ENCODE results near the gene SLC25A44.
"Not testable (repeated sequence)": the region's sequence is repeated elsewhere in the genome, so short reads cannot be mapped to it uniquely, and the experiment has no call there.

Gene SLC25A44

DNA sequence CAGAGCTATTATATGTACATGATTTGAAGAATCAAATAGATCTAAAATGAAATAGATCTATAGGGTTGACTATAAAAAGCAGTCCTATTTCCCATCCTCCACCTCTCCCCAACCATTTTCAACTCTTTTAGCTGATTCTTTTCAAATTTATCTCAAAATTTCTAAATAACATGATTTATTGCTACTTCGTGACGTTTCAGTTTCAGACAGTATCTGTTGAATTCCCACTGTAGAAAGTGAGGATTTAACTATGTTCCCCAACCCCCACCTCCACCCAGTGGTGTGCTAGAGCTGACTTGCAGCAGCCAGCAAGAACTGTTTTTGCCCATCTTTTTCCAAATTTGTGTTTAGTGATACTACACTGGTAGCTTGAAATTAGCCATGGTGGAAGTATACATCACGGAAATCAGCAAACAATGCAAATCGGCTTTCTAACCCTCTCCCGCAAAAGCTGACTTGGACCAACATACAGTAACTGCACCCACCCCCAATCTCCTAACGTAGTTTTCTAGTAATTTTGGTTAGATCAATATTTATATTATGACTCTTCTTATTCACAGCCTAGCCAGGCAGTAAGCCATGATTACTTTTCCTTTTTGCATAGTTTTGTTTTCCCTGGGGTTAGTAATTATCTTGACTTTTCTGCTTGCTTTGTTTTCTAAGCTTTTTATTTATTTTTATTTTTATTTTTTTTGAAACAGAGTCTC lies 29.6 kb upstream of the SLC25A44 start:
- DNase-seq, result no peak

DNA sequence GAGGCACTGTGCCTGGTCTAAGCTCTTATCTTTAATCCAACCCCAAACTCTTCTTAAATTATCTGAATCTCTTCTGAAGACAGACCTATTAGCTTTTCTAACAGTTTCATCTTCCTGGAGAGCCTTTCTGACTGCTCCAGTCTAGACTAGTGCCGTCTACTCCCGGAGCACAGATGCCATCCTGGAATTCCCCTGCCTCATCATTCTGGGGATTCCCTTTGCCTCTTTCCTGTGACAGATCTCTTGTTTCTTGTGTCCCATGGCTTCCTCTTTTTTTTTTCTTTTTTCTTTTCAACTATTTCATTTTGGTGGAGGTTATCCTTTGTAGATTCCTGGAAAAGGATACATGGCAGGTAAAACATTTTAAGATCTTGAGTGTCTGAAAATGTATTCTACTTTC lies 28.8 kb upstream of the SLC25A44 start:
- no peak for DNase-seq

DNA sequence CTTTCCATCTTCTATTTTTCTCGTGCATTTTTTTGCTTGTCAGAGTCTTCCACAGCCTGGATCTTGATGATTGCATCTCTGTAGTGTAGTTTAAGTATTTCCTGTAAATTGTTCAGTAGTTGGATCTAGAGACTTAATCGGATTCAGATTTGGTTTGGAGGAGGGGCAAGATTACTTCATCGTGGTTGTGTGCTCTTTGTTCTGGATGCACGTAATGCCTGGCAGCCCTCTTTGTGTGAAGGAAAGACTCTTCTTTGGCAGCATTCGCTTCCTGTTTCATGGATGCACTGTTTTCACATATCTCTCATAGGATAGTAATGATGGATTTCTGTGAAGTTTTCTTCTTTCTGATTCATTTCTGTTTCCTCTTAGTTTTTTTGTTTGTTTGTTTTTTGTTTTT lies 26.4 kb upstream of the SLC25A44 start:
- DNase-seq, result no peak

DNA sequence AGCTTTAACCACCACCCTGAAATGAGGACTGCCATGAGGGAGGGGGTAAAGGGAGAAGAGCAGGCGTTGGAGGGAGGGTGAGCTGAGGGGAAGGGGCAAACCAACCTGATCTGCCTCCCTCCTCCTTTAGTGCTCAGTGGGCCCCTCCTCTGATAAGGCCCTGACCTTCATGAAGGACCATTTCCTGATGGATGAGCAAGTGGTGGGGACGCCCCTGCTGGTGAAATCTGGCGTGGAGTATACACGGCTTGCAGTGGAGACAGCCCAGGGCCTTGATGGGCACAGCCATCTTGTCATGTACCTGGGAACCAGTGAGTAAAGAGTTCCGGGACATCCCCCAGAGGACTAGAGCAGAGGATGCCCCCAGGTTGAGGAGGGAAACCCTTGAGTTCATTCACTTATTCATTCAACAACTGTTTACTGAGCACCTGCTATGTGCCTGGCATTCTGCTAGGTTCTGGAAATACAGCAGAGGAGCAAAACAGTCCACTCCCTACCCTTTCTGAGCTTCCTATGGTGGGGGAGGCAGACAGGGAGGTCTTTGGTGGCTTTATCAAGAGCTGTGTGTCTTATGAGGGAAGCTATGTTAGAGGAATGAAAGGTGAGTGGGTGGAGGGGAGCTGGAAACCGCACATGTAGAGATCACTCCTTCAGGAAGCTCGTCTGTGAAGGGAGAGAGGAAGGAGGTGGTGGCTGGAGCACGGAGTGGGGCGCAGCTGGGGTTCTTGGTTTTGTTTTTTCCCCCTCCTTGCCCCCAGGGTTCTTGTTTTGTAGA lies 21.0 kb upstream of the SLC25A44 start:
- DNase-seq, result no peak

DNA sequence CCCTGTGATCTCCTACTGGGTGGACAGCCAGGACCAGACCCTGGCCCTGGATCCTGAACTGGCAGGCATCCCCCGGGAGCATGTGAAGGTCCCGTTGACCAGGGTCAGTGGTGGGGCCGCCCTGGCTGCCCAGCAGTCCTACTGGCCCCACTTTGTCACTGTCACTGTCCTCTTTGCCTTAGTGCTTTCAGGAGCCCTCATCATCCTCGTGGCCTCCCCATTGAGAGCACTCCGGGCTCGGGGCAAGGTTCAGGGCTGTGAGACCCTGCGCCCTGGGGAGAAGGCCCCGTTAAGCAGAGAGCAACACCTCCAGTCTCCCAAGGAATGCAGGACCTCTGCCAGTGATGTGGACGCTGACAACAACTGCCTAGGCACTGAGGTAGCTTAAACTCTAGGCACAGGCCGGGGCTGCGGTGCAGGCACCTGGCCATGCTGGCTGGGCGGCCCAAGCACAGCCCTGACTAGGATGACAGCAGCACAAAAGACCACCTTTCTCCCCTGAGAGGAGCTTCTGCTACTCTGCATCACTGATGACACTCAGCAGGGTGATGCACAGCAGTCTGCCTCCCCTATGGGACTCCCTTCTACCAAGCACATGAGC lies 17.2 kb upstream of the SLC25A44 start:
- DNase-seq, result no peak

DNA sequence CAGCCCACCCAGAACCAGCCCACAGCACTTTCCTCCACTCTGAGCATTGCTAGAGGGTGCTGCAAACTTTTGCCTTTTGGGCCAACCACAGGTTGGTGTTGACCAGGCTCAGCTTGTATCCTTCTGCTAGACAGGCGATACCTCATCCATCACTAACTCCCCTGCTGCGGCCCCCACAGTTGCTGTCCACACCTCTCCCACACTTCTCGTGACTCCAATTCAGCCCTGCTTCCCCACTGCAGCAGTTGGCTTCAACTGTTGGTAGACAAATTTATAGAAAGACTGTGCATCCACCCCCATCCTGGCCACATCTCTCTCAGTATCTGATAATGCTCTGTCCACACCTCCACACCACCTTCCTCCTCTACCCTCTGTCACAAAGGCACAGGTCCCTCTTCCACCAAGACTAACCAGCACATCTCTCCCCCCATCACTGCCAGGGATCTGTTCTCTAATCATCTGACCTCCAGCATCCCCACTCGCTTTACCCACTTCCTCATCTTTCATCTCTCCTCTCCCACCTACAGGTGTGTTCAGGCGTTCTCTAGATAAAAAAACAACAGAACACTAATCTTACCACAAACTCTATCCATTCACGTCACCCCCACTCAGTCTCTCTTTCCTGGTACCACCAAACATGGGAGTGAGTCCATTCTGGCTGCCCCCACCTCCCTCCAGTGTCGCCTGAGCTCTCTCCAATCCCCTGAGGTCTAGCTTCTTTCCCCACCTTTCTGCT lies 15.8 kb upstream of the SLC25A44 start:
- no peak for DNase-seq

DNA sequence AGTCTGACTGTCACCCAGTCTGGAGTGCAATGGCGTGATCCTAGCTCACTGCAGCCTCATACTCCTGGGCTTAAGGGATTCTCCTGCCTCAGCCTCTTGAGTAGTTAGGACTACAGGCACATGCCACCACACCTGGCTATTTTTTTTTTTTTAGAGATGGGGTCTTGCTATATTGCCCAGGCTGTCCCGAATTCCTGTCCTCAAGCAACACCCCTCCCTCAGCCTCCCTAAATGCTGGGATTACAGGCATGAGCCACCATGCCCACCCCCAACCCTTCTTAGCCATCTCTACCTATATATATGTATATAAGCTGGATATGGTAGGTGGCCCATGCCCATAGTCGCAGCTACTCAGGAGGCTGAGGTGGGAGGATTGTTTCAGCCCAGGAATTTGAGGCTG lies 13.4 kb upstream of the SLC25A44 start:
- no peak for DNase-seq

DNA sequence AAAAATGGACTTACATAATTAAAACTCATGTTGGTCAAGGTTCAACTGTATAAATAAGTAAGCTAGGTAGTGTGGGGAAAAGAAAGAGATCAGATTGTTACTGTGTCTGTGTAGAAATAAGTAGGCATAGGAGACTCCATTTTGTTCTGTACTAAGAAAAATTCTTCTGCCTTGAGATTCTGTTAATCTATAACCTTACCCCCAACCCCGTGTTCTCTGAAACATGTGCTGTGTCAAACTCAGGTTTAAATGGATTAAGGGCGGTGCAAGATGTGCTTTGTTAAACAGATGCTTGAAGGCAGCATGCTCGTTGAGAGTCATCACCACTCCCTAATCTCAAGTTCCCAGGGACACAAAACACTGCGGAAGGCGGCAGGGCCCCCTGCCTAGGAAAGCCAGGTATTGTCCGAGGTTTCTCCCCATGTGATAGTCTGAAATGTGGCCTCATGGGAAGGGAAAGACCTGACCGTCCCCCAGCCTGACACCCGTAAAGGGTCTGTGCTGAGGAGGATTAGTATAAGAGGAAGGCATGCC lies 12.4 kb upstream of the SLC25A44 start:
- not testable (repeated sequence) for DNase-seq

DNA sequence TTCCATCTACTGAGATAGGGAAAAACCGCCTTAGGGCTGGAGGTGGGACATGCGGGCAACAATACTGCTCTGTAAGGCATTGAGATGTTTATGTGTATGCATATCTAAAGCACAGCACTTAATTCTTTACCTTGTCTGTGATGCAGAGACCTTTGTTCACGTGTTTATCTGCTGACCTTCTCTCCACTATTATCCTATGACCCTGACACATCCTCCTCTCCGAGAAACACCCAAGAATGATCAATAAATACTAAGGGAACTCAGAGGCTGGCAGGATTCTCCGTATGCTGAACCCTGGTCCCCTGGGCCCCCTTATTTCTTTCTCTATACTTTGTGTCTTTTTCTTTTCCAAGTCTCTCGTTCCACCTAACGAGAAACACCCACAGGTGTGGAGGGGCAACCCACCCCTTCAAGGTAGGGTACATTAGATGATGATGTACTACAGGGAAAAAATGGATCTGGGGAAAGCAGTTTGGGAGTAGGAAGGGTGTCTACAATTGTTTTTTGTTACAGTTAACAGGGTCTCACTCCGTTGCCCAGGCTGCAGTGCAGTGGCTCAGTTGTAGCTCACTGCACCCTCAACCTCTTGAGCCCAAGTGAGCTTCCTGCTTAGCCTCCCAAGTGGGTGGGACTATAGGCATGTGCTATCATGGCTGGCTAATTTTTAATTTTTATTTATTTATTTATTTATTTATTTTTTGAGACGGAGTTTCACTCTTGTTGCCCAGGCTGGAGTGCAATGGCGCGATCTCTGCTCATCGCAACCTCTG lies 11.7 kb upstream of the SLC25A44 start:
- DNase-seq, result not testable (repeated sequence)

DNA sequence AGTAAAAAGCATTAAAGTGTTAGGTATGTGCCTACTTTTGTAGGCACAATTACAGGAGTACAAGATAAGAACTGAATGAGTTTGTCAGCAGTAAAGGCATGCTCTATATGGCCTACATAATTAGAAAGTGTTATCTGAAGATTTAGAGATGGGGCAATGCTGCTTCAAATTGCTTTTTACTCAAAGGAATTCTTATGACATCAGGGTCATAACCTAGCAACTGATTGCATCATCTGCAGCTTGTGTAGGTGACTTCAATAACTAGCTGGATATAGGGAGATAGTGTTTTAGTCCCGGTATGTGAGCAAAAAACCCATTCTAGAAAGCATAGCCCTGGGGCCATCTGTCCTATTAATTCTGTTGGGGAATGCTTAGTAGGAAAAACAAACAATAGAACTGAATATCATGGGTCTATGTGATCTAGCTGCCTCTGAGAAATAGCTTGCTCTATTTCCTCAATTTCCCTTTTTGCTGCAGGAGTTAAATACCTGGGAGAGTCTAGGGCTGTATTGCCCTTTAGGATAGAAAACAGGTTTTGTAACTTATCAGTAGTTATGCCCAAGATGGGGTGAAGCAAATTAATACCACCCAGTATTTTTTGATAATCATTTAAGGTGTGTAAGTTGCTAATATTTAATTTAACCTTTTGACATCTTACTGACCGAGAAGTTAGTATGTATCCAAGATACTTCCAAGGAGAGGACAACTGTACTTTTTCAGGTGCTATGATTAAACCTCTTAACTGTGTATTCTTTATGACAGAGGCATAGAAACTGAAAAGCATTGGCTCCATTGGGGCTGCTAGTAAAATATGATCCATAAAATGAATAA lies 7.3 kb upstream of the SLC25A44 start:
- not testable (repeated sequence) for DNase-seq

DNA sequence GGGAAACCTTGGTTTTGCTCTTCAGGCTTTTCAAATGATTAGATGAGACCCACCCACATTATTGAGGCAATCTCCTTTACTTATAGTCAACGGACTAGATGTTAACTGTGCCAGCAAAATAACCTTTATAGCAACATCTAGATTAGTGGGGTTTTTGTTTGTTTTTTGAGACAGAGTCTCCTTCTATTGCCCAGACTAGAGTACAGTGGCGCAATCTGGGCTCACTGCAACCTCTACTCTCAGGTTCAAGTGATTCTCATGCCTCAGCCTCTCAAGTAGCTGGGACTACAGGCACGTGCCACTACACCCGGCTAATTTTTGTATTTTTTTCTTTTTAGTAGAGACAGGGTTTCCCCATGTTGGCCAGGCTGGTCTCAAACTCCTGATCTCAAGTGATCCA lies 3.6 kb upstream of the SLC25A44 start:
- DNase-seq, result not testable (repeated sequence)

DNA sequence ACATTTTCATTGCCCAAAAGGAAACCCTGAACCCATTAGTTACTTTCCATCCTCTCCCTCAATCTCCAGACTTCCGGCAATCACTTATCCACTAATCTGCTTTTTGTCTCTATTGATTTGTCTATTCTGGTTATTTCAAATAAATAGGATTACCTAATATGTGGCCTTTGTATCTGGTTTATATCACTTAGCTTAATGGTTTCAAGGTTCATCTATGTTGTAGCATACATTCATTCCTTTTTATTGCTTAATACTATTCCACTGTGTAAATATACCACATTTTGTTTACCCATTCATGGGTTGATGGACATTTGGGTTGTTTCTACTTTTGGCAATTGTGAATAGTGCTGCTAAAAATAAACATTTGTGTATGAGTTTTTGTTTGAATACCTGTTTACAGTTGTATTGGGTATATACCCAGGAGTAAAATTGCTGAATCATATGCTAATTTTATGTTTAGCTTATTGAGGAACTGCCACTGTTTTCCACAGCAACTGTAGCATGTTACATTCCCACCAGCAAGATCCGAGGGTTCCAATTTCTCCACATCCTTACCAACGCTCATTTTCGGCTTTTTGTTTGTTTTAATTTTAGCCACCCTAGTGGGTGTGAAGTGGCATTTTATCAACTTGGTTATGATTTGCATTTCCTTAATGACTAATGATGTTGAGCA lies 2.5 kb upstream of the SLC25A44 start:
- no peak for DNase-seq

DNA sequence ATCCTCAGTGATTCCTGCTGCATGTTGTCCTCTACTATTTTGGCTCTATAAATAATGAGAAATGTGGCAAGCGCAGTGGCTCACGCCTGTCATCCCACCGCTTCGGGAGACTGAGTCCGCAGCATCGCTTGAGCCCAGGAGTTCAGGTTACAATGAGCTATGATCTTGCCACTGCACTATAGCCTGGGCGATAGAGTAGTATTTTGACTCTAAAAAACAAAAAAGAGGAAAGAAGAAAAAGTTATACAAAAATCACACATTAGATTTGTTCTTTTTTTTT lies 756 bp upstream of the SLC25A44 start:
- DNase-seq, result peak; percentile 24 to 47

DNA sequence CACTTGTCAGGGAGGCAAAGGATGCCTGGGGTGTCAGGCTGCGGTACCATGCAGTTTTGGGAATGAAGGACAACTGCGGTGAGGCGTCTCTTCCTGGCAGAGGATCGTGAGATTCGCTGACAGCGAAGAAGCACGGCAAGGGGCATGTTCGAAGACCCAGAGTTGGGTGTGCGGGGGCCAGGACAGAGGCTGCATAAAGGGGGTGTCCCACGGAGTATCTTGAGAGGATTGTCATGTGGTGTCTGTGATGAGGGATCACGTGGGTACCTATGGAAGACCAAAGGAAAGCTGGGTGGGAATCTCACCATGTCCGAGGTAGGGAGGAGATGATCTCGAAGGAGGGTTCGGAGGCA lies 372 bp downstream of the SLC25A44 start:
- no peak for DNase-seq

DNA sequence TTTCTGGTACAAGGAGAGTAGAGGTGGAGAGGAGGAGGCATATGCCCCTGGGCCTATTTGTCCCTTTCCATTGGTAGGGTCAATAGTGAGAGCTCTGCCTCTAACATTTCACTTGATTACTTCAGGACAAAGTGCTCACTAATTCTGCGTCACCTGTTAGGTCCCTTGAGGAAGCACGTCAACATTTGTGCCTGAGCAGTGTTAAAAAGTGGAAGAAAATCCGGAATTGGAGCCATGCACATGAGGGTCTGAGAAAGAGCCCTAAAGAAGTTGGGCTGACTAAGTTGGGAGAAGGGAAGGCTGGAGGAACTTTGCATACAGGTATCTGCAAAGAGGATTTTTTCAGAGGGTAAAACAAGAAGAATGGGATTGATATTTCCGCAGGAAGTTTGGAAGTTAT lies 1.9 kb downstream of the SLC25A44 start:
- DNase-seq, result no peak

DNA sequence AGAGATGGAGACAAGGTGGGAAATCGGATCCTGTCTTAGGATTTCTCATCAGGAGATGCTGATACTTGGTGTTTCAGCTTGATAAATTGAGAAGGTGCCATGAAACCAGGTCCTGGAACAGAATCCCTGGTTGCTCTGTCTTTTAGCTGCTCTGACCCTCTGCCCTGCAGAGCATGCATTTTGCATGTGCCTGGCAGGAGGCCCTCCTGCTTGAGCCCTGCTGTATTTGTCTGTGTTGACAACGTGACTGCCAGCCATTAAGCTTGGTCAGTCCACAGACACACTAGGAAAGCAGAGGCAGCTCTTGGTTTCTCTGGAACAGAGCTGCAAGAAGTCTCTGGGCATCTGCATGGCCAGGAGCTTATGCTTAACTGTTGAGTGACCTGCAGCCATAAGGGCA lies 2.5 kb downstream of the SLC25A44 start:
- DNase-seq, result no peak

DNA sequence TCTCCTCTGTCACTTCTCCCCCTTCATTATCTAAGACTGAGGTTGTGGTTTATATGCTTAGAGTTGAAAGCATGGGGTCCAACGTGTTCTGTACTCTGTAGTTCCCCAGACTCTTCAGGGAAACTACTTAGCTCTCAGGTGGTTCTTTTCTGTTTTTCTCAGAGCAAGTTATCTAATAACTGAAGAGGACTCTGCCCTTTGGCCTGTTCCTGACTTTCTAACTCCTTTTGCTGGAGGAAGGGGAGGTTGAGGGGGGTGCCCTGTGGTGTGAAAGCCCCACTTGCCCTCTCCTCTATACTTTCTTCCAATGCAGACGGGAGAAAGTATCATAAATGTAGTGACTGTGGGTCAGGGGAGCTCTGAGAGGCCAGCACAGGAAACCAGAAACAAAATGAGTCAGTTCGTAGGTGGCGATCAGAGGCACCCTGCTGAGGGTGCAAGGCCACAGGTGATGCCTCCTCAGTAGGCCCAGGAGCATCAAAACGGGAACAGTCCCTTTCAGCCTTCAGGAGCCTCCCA lies 5.0 kb downstream of the SLC25A44 start:
- DNase-seq, result no peak

DNA sequence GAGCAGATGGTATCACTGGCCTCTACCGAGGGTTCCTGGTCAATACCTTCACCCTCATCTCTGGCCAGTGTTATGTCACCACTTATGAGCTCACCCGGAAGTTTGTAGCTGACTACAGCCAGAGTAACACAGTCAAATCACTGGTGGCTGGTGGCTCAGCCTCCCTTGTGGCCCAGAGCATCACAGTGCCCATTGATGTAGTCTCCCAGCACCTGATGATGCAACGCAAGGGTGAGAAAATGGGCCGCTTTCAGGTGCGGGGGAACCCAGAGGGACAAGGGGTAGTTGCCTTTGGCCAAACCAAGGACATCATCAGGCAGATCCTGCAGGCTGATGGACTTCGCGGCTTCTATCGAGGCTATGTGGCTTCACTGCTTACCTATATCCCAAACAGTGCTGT lies 6.1 kb downstream of the SLC25A44 start:
- DNase-seq, result no peak

DNA sequence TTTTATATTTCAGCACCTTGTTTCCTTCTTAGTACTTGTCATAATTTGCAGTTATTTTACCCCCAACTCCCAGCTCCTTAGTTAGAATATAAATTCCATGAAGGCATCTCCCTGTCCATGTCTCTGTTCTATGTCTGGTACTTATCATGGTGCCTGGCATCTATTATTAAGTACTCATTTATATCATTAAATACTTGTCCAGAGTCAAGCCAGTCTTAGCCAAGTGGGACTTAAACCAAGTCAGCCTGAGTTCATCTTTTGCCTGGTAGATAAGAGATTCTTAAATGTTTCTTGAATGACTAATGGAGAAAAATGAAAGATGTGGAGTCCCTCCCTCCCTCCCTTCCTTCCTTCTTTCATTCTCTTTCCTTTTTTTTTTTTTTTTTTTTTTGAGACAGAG lies 9.4 kb downstream of the SLC25A44 start:
- no peak for DNase-seq

DNA sequence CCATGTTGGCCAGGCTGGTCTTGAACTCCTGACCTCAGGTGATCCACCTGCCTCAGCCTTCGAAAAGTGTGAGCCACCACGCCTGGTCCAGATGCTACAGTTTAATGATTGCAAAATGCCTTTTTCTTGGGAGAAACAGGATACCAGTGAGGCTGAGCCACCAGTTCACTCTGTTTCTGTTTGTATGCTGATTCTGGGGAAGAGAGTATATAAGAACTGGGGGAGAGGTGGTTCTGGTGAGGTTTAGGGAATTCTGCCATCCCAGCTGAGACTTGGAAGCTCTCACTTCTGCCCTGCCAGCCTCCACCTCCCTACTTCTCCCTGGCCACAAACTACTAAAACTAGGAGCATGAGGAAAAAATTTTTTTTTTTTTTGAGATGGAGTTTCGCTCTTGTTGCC lies 10.8 kb downstream of the SLC25A44 start:
- no peak for DNase-seq

DNA sequence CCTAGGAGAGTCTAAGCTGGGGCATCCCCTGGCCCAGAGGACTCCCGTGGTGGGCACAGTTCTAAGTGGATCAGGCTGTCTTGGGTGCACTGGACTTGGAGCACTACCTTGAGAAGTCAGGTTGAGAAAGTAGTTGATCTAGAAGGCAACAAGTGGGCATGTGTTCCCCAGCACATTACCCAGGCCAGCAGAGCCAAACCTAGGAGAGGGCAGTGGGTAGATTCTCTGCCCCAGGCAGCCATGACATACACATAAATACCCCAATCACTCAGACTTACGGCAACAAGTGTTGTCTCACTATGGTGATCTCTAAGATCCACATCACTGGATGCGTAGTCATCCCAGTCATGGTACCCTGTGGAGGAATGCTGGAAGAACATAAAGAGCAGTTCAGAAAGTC lies 17.3 kb downstream of the SLC25A44 start:
- no peak for DNase-seq
